Measurements from ENCODE around the gene WDR75.
A peak's percentile ranks its signal among the peaks of the same experiment; 100 is the strongest.
"Not testable (repeated sequence)": the region's sequence is repeated elsewhere in the genome, so short reads cannot be mapped to it uniquely, and the experiment has no call there.

WDR75 gene

GRCh38 chr2:189426886-189427285, 14.4 kb upstream of the WDR75 start:
- Histone ChIP-seq H3K4me3 (no peak overlapping the region), H3K9me3 (ENCODE audit: low read depth, low read length) (no peaks in the 10 kb centered on the region), H3K27ac (no peak overlapping the region), H3K9ac (ENCODE audit: insufficient read length) (no peak overlapping the region), H3K36me3 (ENCODE audit: insufficient read depth, low read length) (no peaks in the 10 kb centered on the region)
- TF ChIP-seq POLR2AphosphoS5 (IDR thresholded peaks at IDR 0.05; ENCODE audit: borderline replicate concordance, low read depth, low read length) (no peak), FOXP2 (optimal IDR thresholded peaks at IDR 0.05; ENCODE audit: control extremely low read depth, extremely low read length, insufficient read depth) (no peak), EZH2 (IDR thresholded peaks at IDR 0.05) (no peak)
- no peak for DNase-seq (ENCODE audit: low read depth, low spot score)

DNA sequence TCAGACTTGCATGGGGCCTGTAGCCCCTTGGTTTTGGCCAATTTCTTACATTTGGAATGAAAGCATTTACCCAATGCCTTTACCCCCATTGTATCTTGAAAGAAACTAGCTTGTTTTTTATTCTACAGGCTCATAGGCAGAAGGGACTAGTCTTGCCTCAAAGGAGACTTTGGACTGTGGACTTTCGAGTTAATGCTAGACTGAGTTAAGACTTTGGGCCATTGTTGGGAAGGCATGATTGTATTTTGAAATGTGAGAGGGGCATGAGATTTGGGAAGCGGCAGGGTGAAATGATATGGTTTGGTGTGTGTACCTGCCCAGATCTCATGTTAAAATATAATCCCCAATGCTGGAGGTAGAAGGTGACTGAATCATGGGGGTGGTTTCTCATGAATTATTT, 13.4 kb upstream of the WDR75 start:
- Histone ChIP-seq H3K4me3 (no peak overlapping the region), H3K9ac (ENCODE audit: insufficient read length) (no peak overlapping the region), H3K9me3 (ENCODE audit: low read depth, low read length) (no peaks in the 10 kb centered on the region), H3K36me3 (ENCODE audit: insufficient read depth, low read length) (no peaks in the 10 kb centered on the region), H3K27ac (no peak overlapping the region)
- TF ChIP-seq POLR2AphosphoS5 (IDR thresholded peaks at IDR 0.05; ENCODE audit: borderline replicate concordance, low read depth, low read length): no peak
- TF ChIP-seq FOXP2 (optimal IDR thresholded peaks at IDR 0.05; ENCODE audit: control extremely low read depth, extremely low read length, insufficient read depth): no peak
- no peak for TF ChIP-seq EZH2 (IDR thresholded peaks at IDR 0.05)
- no peak for DNase-seq (ENCODE audit: low read depth, low spot score)

- not testable (repeated sequence) for H3K9me3 ChIP-seq (ENCODE audit: low read depth, low read length); H3K36me3 ChIP-seq (ENCODE audit: insufficient read depth, low read length); H3K9ac ChIP-seq (ENCODE audit: insufficient read length); H3K27ac ChIP-seq; H3K4me3 ChIP-seq; DNase-seq (ENCODE audit: low read depth, low spot score)
These were observed 10.8 kb upstream of the WDR75 start for GRCh38 chr2:189430448-189430847.

- not testable (repeated sequence) for H3K4me3 ChIP-seq; H3K9ac ChIP-seq (ENCODE audit: insufficient read length); DNase-seq (ENCODE audit: low read depth, low spot score); H3K27ac ChIP-seq; H3K9me3 ChIP-seq (ENCODE audit: low read depth, low read length); H3K36me3 ChIP-seq (ENCODE audit: insufficient read depth, low read length)
These were observed 5.5 kb upstream of the WDR75 start for GRCh38 chr2:189435803-189436202.

GRCh38 chr2:189437926-189438325, 3.3 kb upstream of the WDR75 start:
- peaks cover 5% of the 10 kb centered on the region for H3K36me3 ChIP-seq (ENCODE audit: insufficient read depth, low read length)
- H3K9ac ChIP-seq (ENCODE audit: insufficient read length): no peak overlapping the region
- H3K4me3 ChIP-seq: no peak overlapping the region
- H3K27ac ChIP-seq: no peak overlapping the region
- TF ChIP-seq FOXP2 (optimal IDR thresholded peaks at IDR 0.05; ENCODE audit: control extremely low read depth, extremely low read length, insufficient read depth): no peak
- TF ChIP-seq POLR2AphosphoS5 (IDR thresholded peaks at IDR 0.05; ENCODE audit: borderline replicate concordance, low read depth, low read length): no peak
- TF ChIP-seq EZH2 (IDR thresholded peaks at IDR 0.05): no peak
- DNase-seq (ENCODE audit: low read depth, low spot score): no peak
- no peaks in the 10 kb centered on the region for H3K9me3 ChIP-seq (ENCODE audit: low read depth, low read length)

- no peaks in the 10 kb centered on the region for H3K9me3 ChIP-seq (ENCODE audit: low read depth, low read length)
- H3K4me3 ChIP-seq: no peak overlapping the region
- H3K27ac ChIP-seq: no peak overlapping the region
- H3K9ac ChIP-seq (ENCODE audit: insufficient read length): no peak overlapping the region
- no peak for TF ChIP-seq FOXP2 (optimal IDR thresholded peaks at IDR 0.05; ENCODE audit: control extremely low read depth, extremely low read length, insufficient read depth)
- no peak for TF ChIP-seq POLR2AphosphoS5 (IDR thresholded peaks at IDR 0.05; ENCODE audit: borderline replicate concordance, low read depth, low read length)
- no peak for TF ChIP-seq EZH2 (IDR thresholded peaks at IDR 0.05)
- peaks cover 19% of the 10 kb centered on the region for H3K36me3 ChIP-seq (ENCODE audit: insufficient read depth, low read length)
- DNase-seq (ENCODE audit: low read depth, low spot score): no peak
These were observed 1.9 kb upstream of the WDR75 start for GRCh38 chr2:189439342-189439741.

DNA sequence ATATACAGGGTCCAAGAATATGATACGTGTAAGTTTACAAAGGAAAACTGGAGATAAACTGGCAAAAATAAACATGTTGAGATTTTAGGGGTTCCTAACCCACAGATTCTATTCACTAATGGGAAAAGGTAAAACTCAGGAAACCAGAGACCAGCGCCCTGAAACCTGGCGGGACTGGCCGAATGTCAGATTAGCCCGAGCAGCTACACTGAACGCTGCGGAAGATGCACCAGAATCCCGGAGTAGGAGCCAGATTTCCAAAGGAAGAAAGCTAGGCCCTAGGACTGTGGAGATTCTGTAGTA, 679 bp upstream of the WDR75 start:
- no peaks in the 10 kb centered on the region for H3K9me3 ChIP-seq (ENCODE audit: low read depth, low read length)

DNA sequence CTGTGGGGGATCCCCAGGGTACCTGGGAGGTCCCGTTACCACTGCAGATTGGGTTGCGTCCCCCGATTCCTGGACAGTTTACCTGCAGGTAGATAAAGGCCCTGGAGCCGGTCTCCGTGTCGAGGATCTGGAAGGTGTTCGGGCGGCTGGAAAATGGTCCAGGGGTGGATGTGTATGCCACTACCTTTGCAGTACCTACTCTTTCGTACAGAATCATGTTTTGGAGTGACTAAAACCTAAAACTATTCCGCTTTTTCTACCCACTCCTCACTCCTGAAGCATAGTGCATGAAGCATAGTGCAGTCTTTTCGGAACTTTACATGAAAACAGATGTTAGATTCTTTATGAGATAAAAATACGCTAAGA, 418 bp downstream of the WDR75 start:
- DNase-seq (ENCODE audit: low read depth, low spot score): no peak
- TF ChIP-seq FOXP2 (optimal IDR thresholded peaks at IDR 0.05; ENCODE audit: control extremely low read depth, extremely low read length, insufficient read depth) (no peak), EZH2 (IDR thresholded peaks at IDR 0.05) (no peak), POLR2AphosphoS5 (IDR thresholded peaks at IDR 0.05; ENCODE audit: borderline replicate concordance, low read depth, low read length) (no peak)
- H3K27ac ChIP-seq: peak overlapping the region; percentile 84; the same call in 1 of the 2 replicates

More for the DNA sequence above, 679 bp upstream of the WDR75 start:
- TF ChIP-seq POLR2AphosphoS5 (IDR thresholded peaks at IDR 0.05; ENCODE audit: borderline replicate concordance, low read depth, low read length) (no peak), EZH2 (IDR thresholded peaks at IDR 0.05) (no peak), FOXP2 (optimal IDR thresholded peaks at IDR 0.05; ENCODE audit: control extremely low read depth, extremely low read length, insufficient read depth) (no peak)
- Histone ChIP-seq H3K36me3 (ENCODE audit: insufficient read depth, low read length) (peaks cover 31% of the 10 kb centered on the region), H3K4me3 (peak overlapping the region; percentile 88), H3K27ac (peak overlapping the region; percentile 84), H3K9ac (ENCODE audit: insufficient read length) (peak overlapping the region; percentile 91)
- DNase-seq (ENCODE audit: low read depth, low spot score): no peak

DNA sequence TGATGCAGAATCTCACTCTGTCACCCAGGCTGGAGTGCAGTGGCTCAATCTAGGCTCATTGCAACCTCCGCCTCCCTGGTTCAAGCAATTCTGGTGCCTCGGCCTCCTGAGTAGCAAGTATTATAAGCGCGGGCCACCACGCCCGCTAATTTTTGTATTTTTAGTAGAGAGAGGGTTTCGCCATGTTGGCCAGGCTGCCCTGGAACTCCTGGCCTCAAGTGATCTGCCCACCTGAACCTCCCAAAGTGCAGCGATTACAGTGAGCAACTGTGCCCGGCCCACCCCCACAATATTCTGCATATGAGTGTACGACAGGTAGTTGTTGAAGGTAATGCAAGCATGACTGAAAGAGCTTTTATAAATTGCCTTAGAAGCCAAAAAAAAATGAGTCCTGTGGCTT, 1.2 kb downstream of the WDR75 start:
- Histone ChIP-seq H3K27ac (no peak overlapping the region), H3K9ac (ENCODE audit: insufficient read length) (peak overlapping the region; percentile 91), H3K36me3 (ENCODE audit: insufficient read depth, low read length) (peaks cover 50% of the 10 kb centered on the region), H3K9me3 (ENCODE audit: low read depth, low read length) (no peaks in the 10 kb centered on the region), H3K4me3 (peak overlapping the region; percentile 88)
- no peak for TF ChIP-seq EZH2 (IDR thresholded peaks at IDR 0.05)
- TF ChIP-seq FOXP2 (optimal IDR thresholded peaks at IDR 0.05; ENCODE audit: control extremely low read depth, extremely low read length, insufficient read depth): no peak
- TF ChIP-seq POLR2AphosphoS5 (IDR thresholded peaks at IDR 0.05; ENCODE audit: borderline replicate concordance, low read depth, low read length): no peak
- no peak for DNase-seq (ENCODE audit: low read depth, low spot score)

More for the DNA sequence above, 418 bp downstream of the WDR75 start:
- Histone ChIP-seq H3K36me3 (ENCODE audit: insufficient read depth, low read length) (peaks cover 42% of the 10 kb centered on the region), H3K4me3 (peak overlapping the region; percentile 88), H3K9ac (ENCODE audit: insufficient read length) (peak overlapping the region; percentile 91), H3K9me3 (ENCODE audit: low read depth, low read length) (no peaks in the 10 kb centered on the region)

All from SK-N-MC (cell line).